ENCODE measurements around the gene ARSG.
A peak's percentile ranks its signal among the peaks of the same experiment; 100 is the strongest.

DNA sequence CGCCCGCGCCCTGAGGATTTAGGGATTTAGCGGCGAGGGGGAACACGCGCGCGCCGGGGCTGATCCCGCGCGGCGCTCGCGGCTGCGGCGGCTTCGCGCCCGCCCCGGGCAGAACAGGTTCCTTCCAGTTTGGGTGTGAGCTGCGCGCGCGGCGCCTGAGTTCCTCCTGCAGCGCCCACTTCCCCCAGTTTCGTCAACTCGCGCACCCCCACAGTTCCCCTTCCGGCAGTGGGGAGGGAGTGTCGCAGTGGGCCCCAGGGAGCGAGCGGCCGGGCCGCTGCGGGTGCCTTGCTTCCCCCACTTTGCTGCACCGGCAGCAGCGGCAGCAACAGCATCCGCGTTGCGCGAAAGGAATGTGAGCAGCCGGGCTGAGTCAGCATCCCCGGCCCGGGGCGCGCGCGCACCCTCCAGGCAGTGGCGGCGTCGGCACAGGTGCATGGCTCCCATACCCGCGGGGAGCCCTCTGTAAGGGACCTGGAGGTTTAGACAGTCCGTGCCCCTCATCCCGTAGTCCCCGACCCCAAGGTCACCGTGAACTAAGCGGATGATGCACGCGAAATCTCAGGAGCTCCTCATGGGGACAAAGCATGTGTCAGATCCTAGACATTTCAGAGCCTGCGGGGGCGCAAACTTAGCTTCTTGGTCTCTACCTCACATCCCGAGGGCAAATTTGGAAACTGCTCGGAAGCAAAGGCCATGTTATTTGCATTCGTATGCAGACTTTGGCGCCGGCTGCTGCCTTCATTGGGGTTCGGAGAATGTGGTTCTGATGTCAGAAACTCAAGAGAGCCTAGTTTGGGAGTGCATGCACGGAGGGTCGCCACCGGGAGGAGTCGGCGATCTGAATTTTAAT, 767 bp downstream of the ARSG start:
- TF ChIP-seq SMC3 (IDR thresholded peaks at IDR 0.05; ENCODE audit: low read depth, low read length) = no peak; the same call in 1 of the 2 replicates
- TF ChIP-seq, protein P1, sequence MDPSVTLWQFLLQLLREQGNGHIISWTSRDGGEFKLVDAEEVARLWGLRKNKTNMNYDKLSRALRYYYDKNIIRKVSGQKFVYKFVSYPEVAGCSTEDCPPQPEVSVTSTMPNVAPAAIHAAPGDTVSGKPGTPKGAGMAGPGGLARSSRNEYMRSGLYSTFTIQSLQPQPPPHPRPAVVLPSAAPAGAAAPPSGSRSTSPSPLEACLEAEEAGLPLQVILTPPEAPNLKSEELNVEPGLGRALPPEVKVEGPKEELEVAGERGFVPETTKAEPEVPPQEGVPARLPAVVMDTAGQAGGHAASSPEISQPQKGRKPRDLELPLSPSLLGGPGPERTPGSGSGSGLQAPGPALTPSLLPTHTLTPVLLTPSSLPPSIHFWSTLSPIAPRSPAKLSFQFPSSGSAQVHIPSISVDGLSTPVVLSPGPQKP (IDR thresholded peaks at IDR 0.05; ENCODE audit: borderline replicate concordance, low read depth, low read length) = no peak
- TF ChIP-seq MXI1 (IDR thresholded peaks at IDR 0.05; ENCODE audit: borderline replicate concordance, low read depth, low read length) = no peak
- TF ChIP-seq, protein P2, sequence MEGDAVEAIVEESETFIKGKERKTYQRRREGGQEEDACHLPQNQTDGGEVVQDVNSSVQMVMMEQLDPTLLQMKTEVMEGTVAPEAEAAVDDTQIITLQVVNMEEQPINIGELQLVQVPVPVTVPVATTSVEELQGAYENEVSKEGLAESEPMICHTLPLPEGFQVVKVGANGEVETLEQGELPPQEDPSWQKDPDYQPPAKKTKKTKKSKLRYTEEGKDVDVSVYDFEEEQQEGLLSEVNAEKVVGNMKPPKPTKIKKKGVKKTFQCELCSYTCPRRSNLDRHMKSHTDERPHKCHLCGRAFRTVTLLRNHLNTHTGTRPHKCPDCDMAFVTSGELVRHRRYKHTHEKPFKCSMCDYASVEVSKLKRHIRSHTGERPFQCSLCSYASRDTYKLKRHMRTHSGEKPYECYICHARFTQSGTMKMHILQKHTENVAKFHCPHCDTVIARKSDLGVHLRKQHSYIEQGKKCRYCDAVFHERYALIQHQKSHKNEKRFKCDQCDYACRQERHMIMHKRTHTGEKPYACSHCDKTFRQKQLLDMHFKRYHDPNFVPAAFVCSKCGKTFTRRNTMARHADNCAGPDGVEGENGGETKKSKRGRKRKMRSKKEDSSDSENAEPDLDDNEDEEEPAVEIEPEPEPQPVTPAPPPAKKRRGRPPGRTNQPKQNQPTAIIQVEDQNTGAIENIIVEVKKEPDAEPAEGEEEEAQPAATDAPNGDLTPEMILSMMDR (conservative IDR thresholded peaks at IDR 0.05; ENCODE audit: low read depth, low read length) = 0 out of 2 replicates have a peak, but pooled peaks have one; percentile 14
- TF ChIP-seq POLR2A (IDR thresholded peaks at IDR 0.05; ENCODE audit: low read depth, low read length) = peak; percentile 30; the same call in 1 of the 2 replicates
- 0 out of 2 replicates have a peak, but pooled peaks have one; percentile 2 for TF ChIP-seq CEBPB (IDR thresholded peaks at IDR 0.05; ENCODE audit: low read depth, low read length)

All from IMR-90 (cell line).